GM12872 (cell line): ENCODE results near the gene MFAP3L.

Experiments used
- TF ChIP-seq, protein P1 (sequence below): IDR thresholded peaks from 3 replicates; pipeline ENCODE4 v1.5.1; 2011; ENCODE audit warnings: low read depth, mild to moderate bottlenecking, low read length, moderate library complexity; ENCODE audit not compliant: insufficient read depth

The MFAP3L gene

DNA sequence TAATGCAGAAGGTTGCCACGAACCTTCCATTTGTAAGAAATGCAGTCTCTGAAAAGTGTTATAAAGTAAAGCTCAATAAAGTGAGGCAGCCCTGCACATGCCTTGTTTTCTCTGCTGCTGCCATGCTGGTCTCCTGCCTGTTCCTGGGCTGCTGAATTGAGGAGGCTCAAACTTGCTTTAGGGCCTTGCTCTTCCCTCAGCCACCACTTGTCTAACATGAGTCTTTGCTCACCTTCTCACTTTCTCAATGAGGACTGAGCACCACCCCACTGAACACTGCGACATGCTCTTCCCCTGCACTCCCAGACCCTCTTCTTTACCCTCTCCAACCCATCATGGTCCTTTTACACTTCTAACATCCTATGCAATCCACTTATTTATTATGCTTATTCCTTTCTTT, 25.2 kb upstream of the MFAP3L start:
- TF ChIP-seq, protein P1, sequence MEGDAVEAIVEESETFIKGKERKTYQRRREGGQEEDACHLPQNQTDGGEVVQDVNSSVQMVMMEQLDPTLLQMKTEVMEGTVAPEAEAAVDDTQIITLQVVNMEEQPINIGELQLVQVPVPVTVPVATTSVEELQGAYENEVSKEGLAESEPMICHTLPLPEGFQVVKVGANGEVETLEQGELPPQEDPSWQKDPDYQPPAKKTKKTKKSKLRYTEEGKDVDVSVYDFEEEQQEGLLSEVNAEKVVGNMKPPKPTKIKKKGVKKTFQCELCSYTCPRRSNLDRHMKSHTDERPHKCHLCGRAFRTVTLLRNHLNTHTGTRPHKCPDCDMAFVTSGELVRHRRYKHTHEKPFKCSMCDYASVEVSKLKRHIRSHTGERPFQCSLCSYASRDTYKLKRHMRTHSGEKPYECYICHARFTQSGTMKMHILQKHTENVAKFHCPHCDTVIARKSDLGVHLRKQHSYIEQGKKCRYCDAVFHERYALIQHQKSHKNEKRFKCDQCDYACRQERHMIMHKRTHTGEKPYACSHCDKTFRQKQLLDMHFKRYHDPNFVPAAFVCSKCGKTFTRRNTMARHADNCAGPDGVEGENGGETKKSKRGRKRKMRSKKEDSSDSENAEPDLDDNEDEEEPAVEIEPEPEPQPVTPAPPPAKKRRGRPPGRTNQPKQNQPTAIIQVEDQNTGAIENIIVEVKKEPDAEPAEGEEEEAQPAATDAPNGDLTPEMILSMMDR = no peak

DNA sequence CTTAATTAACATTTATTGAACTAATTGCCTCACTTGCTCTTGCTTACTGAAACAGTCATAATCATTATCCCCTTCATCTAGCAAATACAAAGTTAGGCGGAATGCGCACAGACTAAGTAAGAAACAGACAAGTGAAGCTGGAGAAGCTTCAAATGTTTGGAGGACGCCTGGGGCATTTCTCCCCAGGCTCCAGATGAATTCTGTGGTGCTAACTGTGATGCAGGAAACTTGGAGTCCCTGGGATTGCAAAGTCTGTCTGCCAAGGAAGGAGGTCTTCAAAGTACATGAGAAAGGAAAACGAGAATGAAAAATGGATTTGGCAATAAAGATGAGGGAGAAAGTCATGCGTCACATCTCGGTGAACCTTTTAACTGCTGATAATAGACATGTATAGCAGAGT, 23.6 kb upstream of the MFAP3L start:
- TF ChIP-seq, protein P1 = no peak

DNA sequence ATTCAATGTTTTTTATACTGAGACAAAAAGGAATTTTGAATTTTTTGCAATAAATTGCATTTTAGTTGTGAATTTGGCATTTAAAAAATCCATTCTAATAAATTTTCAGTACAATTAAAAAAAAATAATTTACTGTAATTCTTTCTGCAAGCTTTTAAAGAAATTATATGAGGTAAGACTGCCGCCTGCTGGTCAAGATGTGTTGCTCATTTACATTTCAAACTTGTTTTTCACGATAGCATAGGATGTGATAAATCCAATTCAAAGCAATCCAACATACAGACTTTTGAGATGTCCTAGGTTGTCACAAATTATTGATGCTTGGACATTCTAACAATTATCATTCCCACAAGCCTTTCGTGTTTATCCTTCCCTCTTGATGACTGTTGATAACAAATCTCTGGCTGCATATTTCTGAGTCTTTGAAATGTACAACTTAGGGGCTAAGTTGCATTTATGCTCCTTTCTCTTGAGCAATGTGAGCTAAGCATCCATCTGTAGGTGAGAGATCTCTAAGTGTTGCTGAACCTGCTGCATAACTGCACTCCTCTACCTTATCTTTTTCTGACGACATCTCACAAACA, 21.7 kb upstream of the MFAP3L start:
- TF ChIP-seq, protein P1 = peak; percentile 64; the same call in 2 of the 3 replicates

DNA sequence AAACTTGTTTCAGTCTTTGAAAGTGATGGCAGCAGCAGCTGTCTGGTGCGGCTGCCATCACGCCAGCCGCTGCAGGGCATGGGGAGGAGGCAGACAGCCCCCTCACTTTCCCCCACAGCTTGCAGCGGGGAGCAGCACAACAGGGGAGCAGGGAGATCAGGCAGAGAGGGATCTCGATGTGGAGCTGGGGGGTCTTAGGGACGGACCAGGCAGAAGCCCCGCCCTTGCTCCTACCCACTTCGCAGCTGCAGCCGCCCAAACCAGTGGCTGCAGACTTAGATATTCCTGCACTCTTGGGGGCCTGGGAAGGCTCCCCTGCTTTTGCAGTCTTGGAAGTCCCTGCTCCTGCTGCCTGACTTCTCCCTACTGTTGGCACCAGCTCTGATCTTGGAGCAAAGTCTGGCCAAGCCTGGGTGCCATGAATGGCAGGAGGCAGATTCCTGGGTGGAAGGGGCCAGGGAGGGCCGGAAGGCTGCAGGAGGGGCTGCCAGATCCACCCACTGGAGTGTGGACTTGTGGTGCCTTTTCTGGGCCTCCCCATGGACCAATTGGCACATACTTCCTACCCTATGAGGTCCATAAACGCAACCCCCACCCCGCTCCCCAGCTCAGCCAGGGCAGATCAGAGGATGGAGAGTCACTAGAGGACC, 14.0 kb upstream of the MFAP3L start:
- TF ChIP-seq, protein P1 = no peak

DNA sequence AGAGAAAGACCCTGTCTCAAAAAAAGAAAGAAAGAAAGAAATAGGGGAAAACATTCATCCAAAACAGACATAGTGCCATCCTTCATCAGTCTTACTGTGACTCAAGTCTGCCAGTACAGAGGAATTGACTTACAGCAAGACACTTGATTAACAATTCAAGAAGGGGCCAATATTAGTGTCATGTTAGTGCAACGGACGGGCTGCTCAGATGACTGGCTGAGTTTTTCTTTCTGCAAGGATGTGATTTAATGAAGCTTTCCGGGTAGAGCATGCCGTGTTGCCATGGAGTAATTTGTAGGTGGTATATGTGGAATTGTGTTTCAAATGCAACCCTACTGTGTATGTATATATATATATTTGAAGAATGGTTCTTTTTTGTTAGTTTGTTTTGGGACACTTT, 12.6 kb upstream of the MFAP3L start:
- TF ChIP-seq, protein P1 = no peak

DNA sequence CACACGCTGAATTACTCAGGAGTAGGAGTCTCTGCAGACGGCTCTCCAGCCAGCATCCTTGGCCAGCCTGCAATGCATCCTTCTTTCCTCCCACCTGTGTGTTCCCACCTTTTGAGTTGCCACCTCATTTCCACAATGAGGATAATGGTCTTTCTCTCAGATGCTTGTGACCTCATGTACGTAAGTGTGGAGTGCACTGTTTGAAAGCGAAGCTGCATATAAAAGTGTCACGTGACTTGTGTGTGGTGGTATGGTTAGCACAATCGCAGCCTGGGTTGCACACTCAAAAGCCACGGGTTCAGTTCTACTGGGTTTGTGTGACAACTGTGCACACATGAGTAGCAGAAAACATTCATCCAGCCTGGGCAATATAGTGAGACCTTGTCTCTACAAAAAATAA, 12.0 kb upstream of the MFAP3L start:
- TF ChIP-seq, protein P1 = no peak

DNA sequence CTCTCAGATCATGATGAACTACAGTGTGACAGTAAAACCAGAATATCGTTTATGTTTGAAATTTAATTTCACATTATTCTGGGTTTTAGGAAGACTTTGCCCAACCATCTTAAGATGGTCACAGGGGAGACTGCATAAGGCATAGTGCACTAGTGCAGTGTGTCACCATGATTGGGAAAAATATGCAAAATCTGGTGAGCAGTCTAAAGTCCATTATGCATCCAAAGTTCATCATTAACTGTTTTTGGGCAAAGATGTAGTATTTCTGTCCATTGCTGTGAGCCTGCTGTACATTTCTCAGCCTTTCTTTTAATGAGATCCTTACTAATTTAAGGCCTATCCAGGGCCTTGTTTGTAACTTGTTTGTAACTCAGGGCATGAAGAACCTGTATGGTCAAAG, 11.3 kb upstream of the MFAP3L start:
- TF ChIP-seq, protein P1 = no peak
